K562 (cell line): ENCODE results near the gene NPAS2. TPM values are rescaled to one million over a fixed set of nuclear protein-coding genes. Genes with fewer than 3 reads are reported as not detected.

Experiments
- ATAC-seq: fragments of 200-7000 bp; cut with Tn5 transposase; 3 replicates; pipeline ENCODE4 v1.9.1; 2020; ENCODE audit warnings: moderate library complexity
- BruUV-seq: library from RNA; stranded (reverse); fragments of 400-500 nt; replicated peaks from 2 replicates; lab custom pipeline; 2021; lab: Mats Ljungman, UMichigan
- CTCF ChIA-PET: fragments of 300-600 bp; formaldehyde crosslinking; extraction: SDS; loops from one replicate; lab custom pipeline; 2021; ENCODE audit warnings: low intra/inter-chr PET ratio; lab: Yijun Ruan, JAX
- POLR2A ChIA-PET: fragments of 300-600, 350-650 bp; sonication (Branson Sonifier 250); formaldehyde crosslinking; extraction: SDS; loops from one replicate; lab custom pipeline; 2021; ENCODE audit warnings: antibody characterized with exemption, inconsistent platforms; lab: Yijun Ruan, JAX
- DNase-seq, 4 experiments: peaks; one replicate each; pipeline versions ENCODE4 v3.0.0 to v3.0.0-alpha.2; 2011 to 2018; ENCODE audit warnings: low spot score in 3 of 4, mixed read lengths in 3 of 4; ENCODE audit errors: extremely low read depth in 1 of 4
- FAIRE-seq: peaks from 2 replicates; lab custom pipeline; 2011; peaks lifted over from hg19 to GRCh38; lab: Jason Lieb, UNC
- H2AFZ ChIP-seq: 2 replicates; pipeline ENCODE4 v1.6.0; 2011; ENCODE audit warnings: low read depth, low read length, control low read depth, inconsistent platforms
- H3K27ac ChIP-seq: fragments of 200-600 bp; 3 replicates; pipeline ENCODE4 v1.8.0; 2011; ENCODE audit warnings: low read depth, mild to moderate bottlenecking, control low read depth, inconsistent platforms, low read length, moderate library complexity, mixed read lengths; ENCODE audit errors: extremely low read depth
- H3K27me3 ChIP-seq, 2 experiments: fragments of 300-600 bp in 1 of 2; 2 replicates in 1 of 2; 3 replicates in 1 of 2; pipeline versions ENCODE4 v1.6.0 to v1.8.0; 2011; ENCODE audit warnings: inconsistent platforms in 2 of 2, low read length in 2 of 2, mild to moderate bottlenecking in 1 of 2, mixed read lengths in 1 of 2, moderate library complexity in 1 of 2; ENCODE audit not compliant: control insufficient read depth in 2 of 2, insufficient read depth in 2 of 2
- H3K36me3 ChIP-seq: fragments of 300-600 bp; 3 replicates; pipeline ENCODE4 v1.8.0; 2011; ENCODE audit warnings: mild to moderate bottlenecking, low read length, inconsistent platforms; ENCODE audit not compliant: control insufficient read depth, insufficient read depth
- H3K4me1 ChIP-seq, 2 experiments: fragments of 200-600 bp in 1 of 2; replicated peaks in 1 of 2; 2 replicates in 1 of 2; 3 replicates in 1 of 2; pipeline versions ENCODE4 v1.5.1 to v1.8.0; 2011; ENCODE audit warnings: inconsistent platforms in 2 of 2, low read length in 2 of 2, mild to moderate bottlenecking in 1 of 2, mixed read lengths in 1 of 2, moderate library complexity in 1 of 2; ENCODE audit not compliant: control insufficient read depth in 2 of 2, insufficient read depth in 2 of 2
- H3K4me2 ChIP-seq: 2 replicates; pipeline ENCODE4 v1.6.1; 2011; ENCODE audit warnings: low read length, control low read depth, inconsistent platforms, mixed read lengths; ENCODE audit not compliant: insufficient read depth
- H3K4me3 ChIP-seq: fragments of 200-600 bp; sonication (generic), shearing (Covaris generic); 2 replicates; pipeline ENCODE4 v1.5.1; 2016; ENCODE audit warnings: control low read depth, inconsistent platforms
- H3K79me2 ChIP-seq: fragments of 200-600 bp; 3 replicates; pipeline ENCODE4 v1.8.0; 2011; ENCODE audit warnings: low read length, inconsistent platforms; ENCODE audit not compliant: control insufficient read depth, insufficient read depth
- H3K9ac ChIP-seq, 2 experiments: 2 replicates each; pipeline versions ENCODE4 v1.6.0 to v1.6.1; 2011; ENCODE audit warnings: low read depth in 2 of 2, low read length in 2 of 2, control low read depth in 1 of 2, inconsistent platforms in 1 of 2, mild to moderate bottlenecking in 1 of 2, mixed read lengths in 1 of 2; ENCODE audit not compliant: insufficient read depth in 1 of 2
- H3K9me1 ChIP-seq: one replicate; pipeline ENCODE4 v1.6.0; 2011; ENCODE audit warnings: inconsistent platforms, mild to moderate bottlenecking, low read length, moderate library complexity; ENCODE audit not compliant: control insufficient read depth, insufficient read depth
- H3K9me3 ChIP-seq: replicated peaks from 2 replicates; pipeline ENCODE4 v1.5.1; 2011; ENCODE audit warnings: low read depth, low read length, inconsistent platforms; ENCODE audit not compliant: control insufficient read depth, insufficient read depth
- H4K20me1 ChIP-seq: replicated peaks from 2 replicates; pipeline ENCODE4 v1.6.1; 2011; ENCODE audit warnings: low read length, inconsistent platforms, mixed read lengths; ENCODE audit not compliant: control insufficient read depth, insufficient read depth
- BCOR ChIP-seq: fragments of 450-650 bp; IDR thresholded peaks from 2 replicates; pipeline ENCODE4 v1.6.1; 2016
- CBFA2T3 ChIP-seq: fragments of 450-650 bp; IDR thresholded peaks from 2 replicates; pipeline ENCODE4 v1.6.1; 2017
- CHCHD3 ChIP-seq: fragments of 250-450 bp; sonication (Bioruptor Pico); IDR thresholded peaks from 2 replicates; pipeline ENCODE4 v2.1.2; 2022; ENCODE audit warnings: mild to moderate bottlenecking
- CREBBP ChIP-seq: IDR thresholded peaks from one replicate; pipeline ENCODE4 v1.6.1; 2012; ENCODE audit warnings: low read depth, mild to moderate bottlenecking, control low read depth, inconsistent platforms, low read length
- FOSL1 ChIP-seq: fragments of 200-800 bp; sonication (Bioruptor generic); conservative IDR thresholded peaks from 2 replicates; pipeline ENCODE4 v1.6.1; 2016; ENCODE audit warnings: missing genetic modification characterization, missing compliant biosample characterization
- MNT ChIP-seq, 2 experiments: fragments of 450-650 bp; conservative IDR thresholded peaks; 2 replicates each; pipeline ENCODE4 v1.6.1; 2017; ENCODE audit warnings: mild to moderate bottlenecking in 2 of 2, moderate library complexity in 2 of 2
- RNF2 ChIP-seq: sonication (generic); IDR thresholded peaks from 2 replicates; pipeline ENCODE4 v1.6.1; 2016
- SIRT6 ChIP-seq: IDR thresholded peaks from one replicate; pipeline ENCODE4 v1.6.1; 2012; ENCODE audit warnings: low read depth, mild to moderate bottlenecking, control low read depth, inconsistent platforms, low read length, moderate library complexity
- ZBTB40 ChIP-seq, 2 experiments: fragments of 450-650 bp in 1 of 2; sonication (generic) in 1 of 2; formaldehyde crosslinking in 1 of 2; IDR thresholded peaks; 2 replicates each; pipeline versions ENCODE4 v1.7.1 to v1.9.0; 2016 to 2022; ENCODE audit warnings: inconsistent platforms in 1 of 2, mild to moderate bottlenecking in 1 of 2, missing genetic modification reagents in 1 of 2
- ZNF354B ChIP-seq: fragments of 250-450 bp; sonication (Bioruptor Pico); IDR thresholded peaks from 2 replicates; pipeline ENCODE4 v1.4.0; 2020
- whole genome bisulfite sequencing: fragments of 100-300 bp; shearing (Covaris generic); methylation state at CpG from one replicate; pipeline ENCODE4 v1.1.6; 2016; ENCODE audit warnings: low coverage, mixed read lengths; ENCODE audit not compliant: insufficient coverage; ENCODE audit errors: missing lambda C conversion rate; 5-methylcytosine and 5-hydroxymethylcytosine counted together
- in situ Hi-C: fragments of 300-500 bp; cut with MboI; formaldehyde crosslinking; loops from 4 replicates; pipeline ENCODE4 v1.15.0; 2018; ENCODE audit warnings: inconsistent platforms, mixed read lengths
- intact Hi-C: fragments of 100-400 bp; cut with micrococcal nuclease; formaldehyde crosslinking; loops from 2 replicates; pipeline ENCODE4 v1.14.2; 2022
- polyA plus RNA-seq, 8 experiments: library from polyadenylated mRNA; depleted of rRNA in 4 of 8; stranded (reverse) in 5 of 8; unstranded in 3 of 8; fragments of >200 nt; fragmentation: Nextera tagmentation in 2 of 8; fragmentation: Illumina TruSeq in 1 of 8; extraction: Ambion mirVana in 2 of 8; extraction: Trizol in 1 of 8; gene quantifications; 2 replicates each; pipeline versions ENCODE4 v1.2.1 to v1.2.3, GENCODE V29; 2011 to 2014; ENCODE audit warnings: inconsistent platforms in 1 of 8, missing spikeins in 1 of 8
- total RNA-seq, 7 experiments: library from RNA; depleted of rRNA in 6 of 7; stranded (reverse); fragments of >200 nt in 6 of 7; fragmentation: Illumina TruSeq in 2 of 7; extraction: Trizol in 2 of 7; gene quantifications; 2 replicates each; pipeline versions ENCODE4 v1.2.1 to v1.2.3, GENCODE V29; 2011 to 2021; ENCODE audit warnings: low replicate concordance in 1 of 7
- TF ChIP-seq, protein P1 (sequence below): fragments of 250-450 bp; sonication (Bioruptor Pico); IDR thresholded peaks from 2 replicates; pipeline ENCODE4 v1.8.0; 2022; ENCODE audit warnings: moderate library complexity, mild to moderate bottlenecking, inconsistent platforms

The NPAS2 gene
- total and polyA plus RNA-seq, 9 of the 15 experiments (the other 6 are each of a cell fraction or from before 2014, with no cell fraction given) = 0.06 to 0.29 (median 0.07) TPM; not detected in 5

- TF ChIP-seq CREBBP = no peak
- no peak for TF ChIP-seq ZNF354B (CRISPR knock-in tag)
- no peak for TF ChIP-seq CHCHD3 (CRISPR knock-in tag)
Observed at GRCh38 chr2:100807707-100808106, 12.2 kb upstream of the NPAS2 start (continued).

- CTCF ChIA-PET = no interaction called here
- ATAC-seq (no peak), FAIRE-seq (no peak), DNase-seq (no peak)
- H3K9me3 ChIP-seq = no peaks in the 10 kb centered on the region
- BruUV-seq = no TSS peak
- intact Hi-C loops (no loop called here), in situ Hi-C loops (no loop called here)
- no peak overlapping the region for H3K27ac ChIP-seq
- no peak overlapping the region for H3K4me3 ChIP-seq
- H2AFZ ChIP-seq = no peak overlapping the region
- WGBS = 0% methylated on average over 4 of the region's 4 CpGs
- no peaks in the 10 kb centered on the region; the same call in 1 of the 2 replicates for H4K20me1 ChIP-seq
- peaks cover 4 to 37% of the 10 kb centered on the region in 2 experiments; a peak in 4 of 5 replicates for H3K27me3 ChIP-seq
- H3K79me2 ChIP-seq = no peaks in the 10 kb centered on the region
- POLR2A ChIA-PET = no interaction called here
- no peaks in the 10 kb centered on the region for H3K36me3 ChIP-seq
- no peaks in the 10 kb centered on the region for H3K4me1 ChIP-seq
- no peaks in the 10 kb centered on the region for H3K9me1 ChIP-seq
- H3K4me2 ChIP-seq = no peak overlapping the region
- no peak overlapping the region for H3K9ac ChIP-seq
- TF ChIP-seq CBFA2T3 (no peak), FOSL1 (tag) (no peak), BCOR (no peak), ZBTB40 (IDR thresholded peaks at IDR 0.05) (no peak), ZBTB40 (CRISPR knock-in tag; IDR thresholded peaks at IDR 0.05) (no peak), MNT (conservative IDR thresholded peaks at IDR 0.05) (no peak), RNF2 (no peak), SIRT6 (no peak)
- TF ChIP-seq, protein P1, sequence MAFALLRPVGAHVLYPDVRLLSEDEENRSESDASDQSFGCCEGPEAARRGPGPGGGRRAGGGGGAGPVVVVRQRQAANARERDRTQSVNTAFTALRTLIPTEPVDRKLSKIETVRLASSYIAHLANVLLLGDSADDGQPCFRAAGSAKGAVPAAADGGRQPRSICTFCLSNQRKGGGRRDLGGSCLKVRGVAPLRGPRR = no peak
Observed at GRCh38 chr2:100808582-100808981, 11.4 kb upstream of the NPAS2 start.
